A673 (cell line): ENCODE measurements around the gene DPEP3.

Experiments used
- CTCF ChIP-seq: fragments of 300-800, 200-600 bp; sonication (generic); conservative IDR thresholded peaks from 2 replicates; pipeline ENCODE4 v1.5.1; 2017; ENCODE audit warnings: low read depth, mild to moderate bottlenecking, antibody characterized with exemption, low read length, moderate library complexity, mixed read lengths
- EZH2 ChIP-seq: fragments of 200-600 bp; sonication (generic); IDR thresholded peaks from 2 replicates; pipeline ENCODE4 v1.6.1; 2017; ENCODE audit warnings: borderline replicate concordance, low read depth, mild to moderate bottlenecking, mixed read lengths, antibody characterized with exemption, low read length; ENCODE audit not compliant: poor library complexity, severe bottlenecking

DNA sequence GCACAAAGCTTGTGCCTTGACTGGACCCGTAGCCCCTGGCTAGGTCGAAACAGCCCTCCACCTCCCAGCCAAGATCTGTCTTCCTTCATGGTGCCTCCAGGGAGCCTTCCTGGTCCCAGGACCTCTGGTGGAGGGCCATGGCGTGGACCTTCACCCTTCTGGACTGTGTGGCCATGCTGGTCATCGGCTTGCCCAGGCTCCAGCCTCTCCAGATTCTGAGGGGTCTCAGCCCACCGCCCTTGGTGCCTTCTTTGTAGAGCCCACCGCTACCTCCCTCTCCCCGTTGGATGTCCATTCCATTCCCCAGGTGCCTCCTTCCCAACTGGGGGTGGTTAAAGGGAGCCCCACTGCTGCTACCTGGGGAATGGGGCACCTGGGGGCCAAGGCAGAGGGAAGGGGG, 52.2 kb downstream of the DPEP3 start:
- TF ChIP-seq CTCF (no peak), EZH2 (no peak)
